Lung microvascular endothelial cell (primary cell): ENCODE results near the gene EFCAB13. TPM values are rescaled to one million over a fixed set of nuclear protein-coding genes. Genes with fewer than 3 reads are reported as not detected.
"Not testable (repeated sequence)": the region's sequence is repeated elsewhere in the genome, so short reads cannot be mapped to it uniquely, and the experiment has no call there.

Experiments used
- DNase-seq, 2 donors: peaks; one replicate each; pipeline versions ENCODE4 v3.0.0 to v3.0.0-alpha.2; 2010; ENCODE audit warnings: low read depth in 2 of 2
- total RNA-seq: library from RNA; depleted of rRNA; stranded (reverse); fragments of >200 nt; gene quantifications from 2 replicates; pipeline ENCODE4 v1.2.1, GENCODE V29; 2014

EFCAB13 gene
- total RNA-seq, 1 donor from 2014 or later: 6.2 TPM

- not testable (repeated sequence) for DNase-seq
These were observed 102.3 kb downstream of the EFCAB13 start for GRCh38 chr17:47425887-47426635.

DNA sequence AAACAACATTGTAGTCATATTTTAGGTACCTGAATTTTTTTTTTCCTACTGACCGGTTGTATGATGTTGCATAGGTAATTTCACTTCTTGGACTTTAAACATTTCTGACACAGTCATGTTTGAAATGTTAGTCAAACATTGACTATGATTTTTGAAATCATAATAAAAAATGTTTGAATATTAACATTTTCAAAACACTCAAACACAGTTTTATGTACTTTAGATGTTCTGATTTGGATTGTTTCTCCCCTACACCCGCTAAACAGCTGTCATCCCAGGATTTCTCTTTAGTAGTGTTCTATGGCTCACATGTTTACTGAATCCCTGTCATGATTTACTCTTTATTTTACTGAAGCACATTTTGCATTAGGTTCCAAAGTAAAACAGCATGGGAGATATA is 104.2 kb downstream of the EFCAB13 start:
- DNase-seq: no peak

DNA sequence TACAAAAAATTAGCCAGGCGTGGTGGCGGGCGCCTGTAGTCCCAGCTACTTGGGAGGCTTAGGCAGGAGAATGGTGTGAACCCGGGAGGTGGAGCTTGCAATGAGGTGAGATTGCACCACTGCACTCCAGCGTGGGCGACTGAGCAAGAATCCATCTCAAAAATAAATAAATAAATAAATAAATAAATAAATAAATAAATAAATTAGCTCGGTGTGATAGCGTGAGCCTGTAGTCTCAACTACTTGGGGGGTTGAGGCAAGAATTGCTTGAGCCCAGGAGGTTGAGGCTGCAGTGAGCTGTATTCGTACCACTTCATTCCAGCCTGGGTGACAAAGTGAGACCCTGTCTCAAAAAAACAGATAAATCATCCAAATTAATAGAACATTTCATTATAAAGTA is 108.5 kb downstream of the EFCAB13 start:
- not testable (repeated sequence) for DNase-seq

DNA sequence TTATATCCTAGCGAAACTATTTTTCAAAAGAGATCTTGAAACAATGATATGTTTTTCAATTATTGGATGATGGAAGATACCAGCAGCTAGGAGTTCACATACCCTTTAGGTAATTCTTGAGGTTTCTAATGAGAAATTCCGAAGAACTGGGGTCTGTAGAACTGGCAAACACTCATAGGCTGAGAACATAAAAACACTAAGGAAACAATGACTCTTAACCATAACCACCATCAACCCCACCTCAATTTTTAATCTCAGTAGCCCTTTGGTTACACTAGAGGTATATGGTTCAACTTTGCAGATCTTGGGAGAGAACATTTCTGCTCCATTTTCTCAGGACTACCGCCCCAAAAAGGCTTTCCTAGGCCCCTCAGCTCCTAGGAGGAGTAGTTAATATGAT is 141.4 kb downstream of the EFCAB13 start:
- no peak for DNase-seq

- not testable (repeated sequence) for DNase-seq
These were observed 143.2 kb downstream of the EFCAB13 start for GRCh38 chr17:47466976-47467375.

- no peak for DNase-seq
These were observed 147.1 kb downstream of the EFCAB13 start for GRCh38 chr17:47470836-47471235.

DNA sequence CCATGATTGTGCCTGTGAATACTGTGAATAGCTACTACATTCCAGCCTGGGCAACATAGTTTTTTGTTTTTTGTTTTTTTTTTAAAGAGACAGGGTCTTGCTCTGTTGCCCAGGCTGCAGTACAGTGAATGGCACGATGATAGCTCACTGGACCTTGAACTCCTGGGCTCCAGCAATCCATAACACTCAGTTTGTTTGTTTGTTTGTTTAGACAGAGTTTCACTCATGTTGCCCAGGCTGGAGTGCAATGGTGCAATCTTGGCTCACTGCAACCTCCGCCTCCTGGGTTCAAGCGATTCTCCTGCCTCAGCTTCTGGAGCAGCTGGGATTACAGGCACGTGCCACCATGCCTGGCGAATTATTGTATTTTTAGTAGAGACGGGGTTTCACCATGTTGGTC is 148.3 kb downstream of the EFCAB13 start:
- not testable (repeated sequence) for DNase-seq

Other genes with a start within 250 kb of the EFCAB13 start
- gene CDC27, start 134.7 kb upstream of the EFCAB13 start, total RNA-seq: 119 and 121 TPM in 2 replicates
- gene MYL4, start 114.6 kb upstream of the EFCAB13 start, total RNA-seq: 0.40 and 0.65 TPM in 2 replicates
- 65.7 and 126 TPM in 2 replicates for gene ITGB3, start 70.1 kb upstream of the EFCAB13 start, total RNA-seq
- gene NPEPPS, start 207.2 kb downstream of the EFCAB13 start, total RNA-seq: 55.4 and 70.0 TPM in 2 replicates